Measurements from ENCODE around the gene PSMB11. TPM values are rescaled to one million over a fixed set of nuclear protein-coding genes. Genes with fewer than 3 reads are reported as not detected.

PSMB11 gene
- total RNA-seq, 1 donor: not detected

DNA sequence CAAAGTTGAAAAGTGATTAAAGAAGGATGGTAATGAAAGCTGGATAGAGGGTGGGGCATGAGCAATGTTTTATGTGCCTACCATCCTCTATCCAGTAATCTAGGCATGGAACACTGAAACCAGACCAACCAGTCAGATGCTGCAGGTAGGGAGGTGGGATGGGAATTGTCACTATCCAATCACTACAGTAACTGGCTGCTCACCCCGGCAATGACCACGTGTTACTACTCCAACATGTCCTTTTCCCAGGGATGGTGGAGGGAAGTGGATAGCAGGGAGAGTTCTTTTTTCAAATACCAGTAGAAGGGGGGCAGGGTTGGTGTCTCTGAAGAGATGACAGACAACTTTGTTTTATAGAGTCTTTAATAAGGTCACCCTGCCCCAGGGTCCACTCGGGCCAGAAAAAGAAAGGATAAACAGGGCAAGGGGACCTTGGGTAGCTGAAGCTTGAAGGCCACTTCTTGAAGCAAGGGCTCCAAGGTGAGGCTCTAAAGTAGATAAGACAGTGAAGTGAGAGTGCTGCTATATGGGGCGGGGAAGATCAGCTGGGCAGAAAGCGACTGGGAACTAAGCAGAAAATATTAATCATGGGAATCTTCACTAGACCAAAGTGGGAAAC lies 30.0 kb downstream of the PSMB11 start:
- H3K27ac ChIP-seq (ENCODE audit: low read depth, low read length): peak overlapping the region; percentile 78
- no peaks in the 10 kb centered on the region for H3K27me3 ChIP-seq (ENCODE audit: insufficient read depth, low read length)
- H3K9me3 ChIP-seq (ENCODE audit: low read depth, low read length): no peaks in the 10 kb centered on the region
- peak overlapping the region; percentile 86 for H3K4me3 ChIP-seq (ENCODE audit: insufficient read depth, low read length)
- H2AFZ ChIP-seq (ENCODE audit: low read length): no peak overlapping the region
- TF ChIP-seq, protein P1, sequence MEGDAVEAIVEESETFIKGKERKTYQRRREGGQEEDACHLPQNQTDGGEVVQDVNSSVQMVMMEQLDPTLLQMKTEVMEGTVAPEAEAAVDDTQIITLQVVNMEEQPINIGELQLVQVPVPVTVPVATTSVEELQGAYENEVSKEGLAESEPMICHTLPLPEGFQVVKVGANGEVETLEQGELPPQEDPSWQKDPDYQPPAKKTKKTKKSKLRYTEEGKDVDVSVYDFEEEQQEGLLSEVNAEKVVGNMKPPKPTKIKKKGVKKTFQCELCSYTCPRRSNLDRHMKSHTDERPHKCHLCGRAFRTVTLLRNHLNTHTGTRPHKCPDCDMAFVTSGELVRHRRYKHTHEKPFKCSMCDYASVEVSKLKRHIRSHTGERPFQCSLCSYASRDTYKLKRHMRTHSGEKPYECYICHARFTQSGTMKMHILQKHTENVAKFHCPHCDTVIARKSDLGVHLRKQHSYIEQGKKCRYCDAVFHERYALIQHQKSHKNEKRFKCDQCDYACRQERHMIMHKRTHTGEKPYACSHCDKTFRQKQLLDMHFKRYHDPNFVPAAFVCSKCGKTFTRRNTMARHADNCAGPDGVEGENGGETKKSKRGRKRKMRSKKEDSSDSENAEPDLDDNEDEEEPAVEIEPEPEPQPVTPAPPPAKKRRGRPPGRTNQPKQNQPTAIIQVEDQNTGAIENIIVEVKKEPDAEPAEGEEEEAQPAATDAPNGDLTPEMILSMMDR (IDR thresholded peaks at IDR 0.05; ENCODE audit: extremely low read depth, low read depth, low read length): no peak
- peak; percentile 22 for DNase-seq (ENCODE audit: insufficient read length, low spot score, missing footprints)
- H3K36me3 ChIP-seq (ENCODE audit: insufficient read depth, low read length): peaks cover 72% of the 10 kb centered on the region
- H3K4me1 ChIP-seq (ENCODE audit: insufficient read depth, low read length): peaks cover 39% of the 10 kb centered on the region
- peaks cover 31% of the 10 kb centered on the region for H4K20me1 ChIP-seq (ENCODE audit: insufficient read depth, low read length)
- peaks cover 83% of the 10 kb centered on the region for H3K79me2 ChIP-seq (ENCODE audit: insufficient read depth, low read length)
- peak overlapping the region; percentile 98 for H3K4me2 ChIP-seq (ENCODE audit: insufficient read depth, low read length)

- peaks cover 64% of the 10 kb centered on the region for H3K36me3 ChIP-seq (ENCODE audit: insufficient read depth, low read length)
- no peaks in the 10 kb centered on the region for H3K9me3 ChIP-seq (ENCODE audit: low read depth, low read length)
- H3K4me2 ChIP-seq (ENCODE audit: insufficient read depth, low read length): no peak overlapping the region
- H3K27ac ChIP-seq (ENCODE audit: low read depth, low read length): no peak overlapping the region
- H3K27me3 ChIP-seq (ENCODE audit: insufficient read depth, low read length): no peaks in the 10 kb centered on the region
- peaks cover 9% of the 10 kb centered on the region for H4K20me1 ChIP-seq (ENCODE audit: insufficient read depth, low read length)
- H3K4me3 ChIP-seq (ENCODE audit: insufficient read depth, low read length): no peak overlapping the region
- no peak overlapping the region for H2AFZ ChIP-seq (ENCODE audit: low read length)
- TF ChIP-seq, protein P1 (IDR thresholded peaks at IDR 0.05; ENCODE audit: extremely low read depth, low read depth, low read length): no peak
- peaks cover 53% of the 10 kb centered on the region for H3K4me1 ChIP-seq (ENCODE audit: insufficient read depth, low read length)
- DNase-seq (ENCODE audit: insufficient read length, low spot score, missing footprints): no peak
- peaks cover 56% of the 10 kb centered on the region for H3K79me2 ChIP-seq (ENCODE audit: insufficient read depth, low read length)
These were observed 32.9 kb downstream of the PSMB11 start for GRCh38 chr14:23074906-23075305.

- no peaks in the 10 kb centered on the region for H3K27me3 ChIP-seq (ENCODE audit: insufficient read depth, low read length)
- H3K4me3 ChIP-seq (ENCODE audit: insufficient read depth, low read length): no peak overlapping the region
- H3K79me2 ChIP-seq (ENCODE audit: insufficient read depth, low read length): peaks cover 43% of the 10 kb centered on the region
- peaks cover 82% of the 10 kb centered on the region for H3K36me3 ChIP-seq (ENCODE audit: insufficient read depth, low read length)
- DNase-seq (ENCODE audit: insufficient read length, low spot score, missing footprints): peak; percentile 46
- peaks cover 54% of the 10 kb centered on the region for H3K4me1 ChIP-seq (ENCODE audit: insufficient read depth, low read length)
- H4K20me1 ChIP-seq (ENCODE audit: insufficient read depth, low read length): peaks cover 1% of the 10 kb centered on the region
- no peak overlapping the region for H3K4me2 ChIP-seq (ENCODE audit: insufficient read depth, low read length)
- TF ChIP-seq, protein P1 (IDR thresholded peaks at IDR 0.05; ENCODE audit: extremely low read depth, low read depth, low read length): peak; percentile 72
- peak overlapping the region; percentile 90 for H3K27ac ChIP-seq (ENCODE audit: low read depth, low read length)
- H3K9me3 ChIP-seq (ENCODE audit: low read depth, low read length): no peaks in the 10 kb centered on the region
- no peak overlapping the region for H2AFZ ChIP-seq (ENCODE audit: low read length)
These were observed 34.9 kb downstream of the PSMB11 start for GRCh38 chr14:23076785-23077408.

- Histone ChIP-seq H2AFZ (ENCODE audit: low read length) (no peak overlapping the region), H3K4me2 (ENCODE audit: insufficient read depth, low read length) (peak overlapping the region; percentile 63), H3K79me2 (ENCODE audit: insufficient read depth, low read length) (peaks cover 38% of the 10 kb centered on the region), H3K4me3 (ENCODE audit: insufficient read depth, low read length) (peak overlapping the region; percentile 10), H4K20me1 (ENCODE audit: insufficient read depth, low read length) (no peaks in the 10 kb centered on the region), H3K36me3 (ENCODE audit: insufficient read depth, low read length) (peaks cover 77% of the 10 kb centered on the region), H3K27me3 (ENCODE audit: insufficient read depth, low read length) (no peaks in the 10 kb centered on the region), H3K4me1 (ENCODE audit: insufficient read depth, low read length) (peaks cover 47% of the 10 kb centered on the region), H3K27ac (ENCODE audit: low read depth, low read length) (peak overlapping the region; percentile 90), H3K9me3 (ENCODE audit: low read depth, low read length) (no peaks in the 10 kb centered on the region)
- DNase-seq (ENCODE audit: insufficient read length, low spot score, missing footprints): no peak
- TF ChIP-seq, protein P1 (IDR thresholded peaks at IDR 0.05; ENCODE audit: extremely low read depth, low read depth, low read length): no peak
These were observed 36.0 kb downstream of the PSMB11 start for GRCh38 chr14:23077962-23078361.
